ENCODE data around the gene ZSWIM6.
"Not testable (repeated sequence)": the region's sequence is repeated elsewhere in the genome, so short reads cannot be mapped to it uniquely, and the experiment has no call there.

Gene ZSWIM6

GRCh38 chr5:61366497-61367240, 34.6 kb downstream of the ZSWIM6 start:
- DNase-seq = no peak

DNA sequence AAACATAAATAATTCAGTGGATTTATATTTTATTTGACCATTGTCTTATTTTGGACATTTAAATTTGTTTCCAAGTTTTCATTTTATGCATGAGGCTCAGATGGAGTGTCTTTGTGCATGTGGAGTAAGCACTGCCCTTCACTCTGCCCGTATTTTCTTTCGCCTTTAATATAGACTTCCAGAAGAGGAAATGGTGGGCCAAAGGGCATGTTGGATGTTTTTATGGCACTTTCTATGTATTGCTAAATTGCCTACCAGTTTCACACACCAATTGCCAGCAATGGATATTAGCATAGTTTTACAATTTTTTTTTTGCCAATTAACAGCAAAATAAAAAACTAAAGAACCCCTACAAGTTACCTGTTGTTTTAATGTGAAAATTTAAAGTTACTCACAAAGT, 38.4 kb downstream of the ZSWIM6 start:
- DNase-seq = no peak

DNA sequence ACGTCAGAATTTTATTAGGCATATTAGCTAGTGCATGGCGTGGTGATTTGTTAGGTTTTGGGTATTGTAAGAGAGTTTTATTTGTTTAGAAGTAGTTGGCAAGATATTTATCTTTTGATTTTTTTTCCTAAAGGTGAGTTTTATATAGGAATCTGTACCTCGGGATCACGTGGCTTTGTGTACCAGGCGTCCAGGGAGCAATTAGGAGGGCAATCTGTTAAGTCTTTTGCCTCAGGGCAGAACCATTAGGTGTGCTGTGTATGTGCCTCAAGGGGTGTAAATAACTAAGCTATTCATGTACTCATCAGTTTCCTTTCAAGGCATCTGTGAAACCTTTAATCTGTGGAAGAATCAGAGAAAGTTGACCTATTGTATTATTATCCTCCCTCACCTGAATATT, 39.4 kb downstream of the ZSWIM6 start:
- DNase-seq = no peak

- DNase-seq = no peak
Observed at GRCh38 chr5:61379677-61380076, 47.6 kb downstream of the ZSWIM6 start.

DNA sequence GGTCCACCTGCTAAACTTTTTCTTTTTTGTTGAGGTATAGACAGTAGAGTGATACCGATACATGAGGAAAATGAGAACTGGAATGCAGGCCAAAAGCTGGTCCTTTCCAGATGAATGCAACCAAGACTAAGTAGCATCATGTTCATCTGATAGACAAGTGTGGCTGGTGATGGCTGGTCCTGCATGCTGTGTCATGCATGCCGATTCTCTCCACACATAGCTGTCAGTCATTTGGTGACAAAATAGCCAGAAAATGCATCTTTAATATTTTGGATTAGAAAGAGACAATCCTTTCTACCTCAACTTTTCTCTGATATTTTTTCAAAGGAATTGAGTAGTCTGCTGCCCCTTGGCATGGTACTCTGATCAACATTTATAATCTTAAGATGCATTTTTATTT, 49.9 kb downstream of the ZSWIM6 start:
- no peak for DNase-seq

DNA sequence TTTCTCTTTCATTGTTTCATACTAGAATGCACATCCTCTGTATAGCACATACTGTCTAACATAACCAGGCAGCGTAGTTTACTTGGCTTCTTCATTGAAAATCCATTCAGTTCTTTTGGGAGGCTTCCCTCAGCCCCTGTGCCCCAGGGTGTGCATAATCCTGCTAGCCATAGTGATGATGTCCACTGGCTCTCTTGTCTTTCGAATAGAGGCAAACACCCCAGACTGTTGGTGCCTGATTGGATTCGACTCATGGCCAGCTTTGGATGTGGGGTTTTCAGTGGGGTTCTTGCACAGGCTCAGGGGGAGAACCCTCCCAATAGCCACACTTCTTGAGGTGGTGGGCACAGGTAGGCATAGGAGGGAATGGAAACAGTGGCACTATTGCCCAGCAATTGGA, 53.6 kb downstream of the ZSWIM6 start:
- no peak for DNase-seq

DNA sequence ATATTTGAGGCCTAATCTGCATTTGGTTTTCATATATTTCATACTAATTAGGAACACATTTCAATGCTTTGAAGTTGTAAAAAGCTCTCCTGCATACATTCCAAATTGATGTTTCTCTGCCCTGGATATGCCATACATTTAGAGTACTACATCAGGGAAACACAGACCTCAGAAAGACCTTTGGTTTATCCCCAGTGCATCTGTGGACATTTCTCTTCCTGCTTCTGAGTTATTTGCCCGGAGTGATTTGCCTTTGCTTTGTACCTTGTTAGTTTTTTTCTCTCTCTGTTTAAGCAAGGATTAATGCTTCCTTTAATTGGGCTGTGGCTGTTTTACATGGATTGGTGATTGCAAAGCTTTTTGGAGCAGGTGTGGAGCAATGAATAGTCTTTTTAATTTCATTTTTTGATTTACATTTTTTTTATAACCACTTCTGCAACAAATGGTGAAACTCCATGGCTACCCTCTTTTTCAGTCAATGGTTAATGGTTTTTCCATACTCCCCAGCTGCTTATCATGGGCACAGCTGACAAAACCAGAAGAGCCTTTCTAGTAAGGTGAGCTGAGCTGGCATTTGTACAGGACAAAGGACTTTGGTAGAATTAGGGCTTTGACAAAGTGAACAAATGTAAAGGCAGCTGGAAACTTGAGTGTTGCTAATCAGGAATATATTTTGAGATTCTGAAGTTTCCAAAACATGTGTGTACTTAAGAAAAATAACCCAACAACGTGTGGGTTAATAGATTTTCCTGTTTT, 54.2 kb downstream of the ZSWIM6 start:
- no peak for DNase-seq

- DNase-seq = no peak
Observed at GRCh38 chr5:61389609-61390008, 57.6 kb downstream of the ZSWIM6 start.

DNA sequence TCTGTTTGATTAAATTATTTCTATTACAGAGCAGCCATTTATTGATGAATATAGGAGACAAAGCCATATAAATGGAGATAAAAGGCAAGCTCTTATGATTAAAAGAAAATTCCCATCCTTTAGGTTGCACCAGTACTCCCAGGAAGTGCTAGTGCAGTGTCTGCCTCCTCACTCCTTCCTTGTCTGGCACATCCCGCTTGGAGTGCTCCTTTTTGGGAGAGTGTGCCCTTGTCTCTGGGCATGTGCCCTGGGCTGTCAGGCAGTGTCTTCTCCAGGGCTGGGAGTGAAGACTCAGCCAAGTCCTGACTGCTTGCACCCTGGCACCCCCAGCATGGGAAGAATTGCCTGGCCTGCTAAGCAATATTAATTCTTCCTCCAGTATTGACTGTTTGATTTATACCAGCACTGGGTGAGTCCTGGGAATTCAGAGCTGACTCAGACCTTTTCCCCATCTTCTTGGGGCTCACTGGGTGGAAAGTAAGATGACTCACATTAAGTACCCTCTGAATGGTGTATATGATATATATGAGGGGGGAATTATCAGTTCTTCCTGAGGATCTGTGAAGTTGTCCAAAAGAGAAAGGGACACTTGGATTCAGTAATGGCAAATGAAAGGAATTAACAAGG, 62.1 kb downstream of the ZSWIM6 start:
- DNase-seq = no peak

DNA sequence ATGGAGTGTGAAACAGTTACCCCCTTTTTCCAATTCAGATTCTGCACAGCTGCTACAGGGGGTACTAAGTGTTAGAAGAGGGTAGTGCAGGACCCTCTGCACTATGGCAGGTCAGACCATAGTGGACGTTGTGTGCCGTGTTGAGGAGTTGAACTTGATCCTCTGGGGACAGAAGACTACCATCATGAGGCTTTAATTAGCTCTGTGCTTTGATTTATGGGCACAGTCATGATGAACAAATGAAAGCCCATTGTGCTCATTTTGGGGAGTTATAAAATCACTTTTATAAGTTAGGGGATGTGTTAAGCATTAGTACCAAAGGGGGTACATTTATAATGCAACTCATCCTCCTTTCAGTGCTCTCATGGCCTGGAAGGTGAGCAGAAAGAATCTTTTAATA, 62.7 kb downstream of the ZSWIM6 start:
- no peak for DNase-seq

GRCh38 chr5:61397238-61397637, 65.2 kb downstream of the ZSWIM6 start:
- DNase-seq = no peak

GRCh38 chr5:61397937-61398336, 65.9 kb downstream of the ZSWIM6 start:
- no peak for DNase-seq

DNA sequence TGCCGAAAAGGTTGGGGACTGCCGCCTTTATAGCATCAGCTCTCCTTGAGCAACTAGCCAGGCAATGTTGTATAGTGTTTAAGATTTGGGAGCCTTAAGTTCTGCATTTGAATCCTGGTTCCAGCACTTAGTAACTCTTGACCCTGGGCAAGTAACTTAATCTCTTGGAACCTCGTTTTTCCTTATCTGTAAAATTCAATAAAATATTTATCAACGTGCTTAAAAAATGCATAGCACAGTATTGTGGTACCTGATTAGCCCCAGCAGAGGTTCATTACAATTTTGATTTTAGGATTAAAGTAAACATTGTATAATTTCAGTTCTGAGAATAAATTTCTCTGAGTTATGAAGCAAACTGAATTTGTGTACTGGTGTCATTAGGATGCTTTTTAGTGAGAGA, 66.4 kb downstream of the ZSWIM6 start:
- DNase-seq = no peak

- DNase-seq = no peak
Observed at GRCh38 chr5:61399679-61400078, 67.6 kb downstream of the ZSWIM6 start.

DNA sequence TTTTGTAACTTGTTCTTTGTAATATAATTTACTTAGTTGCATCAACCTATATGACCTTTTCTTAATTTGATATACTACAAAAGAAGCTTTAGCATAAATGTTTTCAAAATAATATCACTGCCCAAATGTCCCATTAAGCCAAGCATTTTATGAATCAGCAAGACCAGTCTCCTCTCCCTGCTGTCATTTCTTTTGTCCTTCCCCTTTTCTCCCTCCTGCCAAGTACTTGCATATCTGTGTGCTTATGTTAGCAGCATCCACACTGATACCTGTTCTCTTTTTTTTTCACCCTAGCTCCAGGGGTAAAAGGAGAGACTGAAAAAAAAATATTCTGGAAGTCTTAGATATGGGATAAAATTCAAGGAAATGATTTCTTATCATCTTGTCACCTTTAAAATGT, 69.7 kb downstream of the ZSWIM6 start:
- DNase-seq = no peak

DNA sequence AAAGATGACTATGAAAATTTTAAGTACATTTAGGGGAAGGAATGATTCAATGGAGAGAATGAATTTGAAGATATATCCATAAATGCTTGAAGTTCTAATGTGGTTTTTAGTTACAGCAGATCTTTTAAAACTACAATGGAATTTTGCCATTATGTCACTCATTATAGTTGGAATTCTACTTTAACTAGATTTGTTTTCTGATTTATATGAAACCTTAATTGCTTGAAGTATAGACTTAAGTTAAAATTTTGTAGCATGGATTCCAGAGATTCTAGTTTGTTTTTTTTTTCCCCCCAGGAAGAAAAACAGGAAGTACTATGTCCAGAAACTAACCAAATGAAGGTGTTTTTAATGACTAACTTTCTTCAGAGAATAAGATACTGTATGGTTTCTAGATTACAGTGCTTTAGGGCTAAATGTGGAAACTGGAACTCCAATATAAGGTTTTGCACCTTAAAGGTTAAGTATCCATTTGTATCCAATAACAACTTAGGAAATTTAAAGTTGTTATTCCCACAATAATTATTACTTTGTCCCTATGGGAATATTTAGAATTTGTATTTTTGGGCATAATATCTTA, 70.3 kb downstream of the ZSWIM6 start:
- no peak for DNase-seq

DNA sequence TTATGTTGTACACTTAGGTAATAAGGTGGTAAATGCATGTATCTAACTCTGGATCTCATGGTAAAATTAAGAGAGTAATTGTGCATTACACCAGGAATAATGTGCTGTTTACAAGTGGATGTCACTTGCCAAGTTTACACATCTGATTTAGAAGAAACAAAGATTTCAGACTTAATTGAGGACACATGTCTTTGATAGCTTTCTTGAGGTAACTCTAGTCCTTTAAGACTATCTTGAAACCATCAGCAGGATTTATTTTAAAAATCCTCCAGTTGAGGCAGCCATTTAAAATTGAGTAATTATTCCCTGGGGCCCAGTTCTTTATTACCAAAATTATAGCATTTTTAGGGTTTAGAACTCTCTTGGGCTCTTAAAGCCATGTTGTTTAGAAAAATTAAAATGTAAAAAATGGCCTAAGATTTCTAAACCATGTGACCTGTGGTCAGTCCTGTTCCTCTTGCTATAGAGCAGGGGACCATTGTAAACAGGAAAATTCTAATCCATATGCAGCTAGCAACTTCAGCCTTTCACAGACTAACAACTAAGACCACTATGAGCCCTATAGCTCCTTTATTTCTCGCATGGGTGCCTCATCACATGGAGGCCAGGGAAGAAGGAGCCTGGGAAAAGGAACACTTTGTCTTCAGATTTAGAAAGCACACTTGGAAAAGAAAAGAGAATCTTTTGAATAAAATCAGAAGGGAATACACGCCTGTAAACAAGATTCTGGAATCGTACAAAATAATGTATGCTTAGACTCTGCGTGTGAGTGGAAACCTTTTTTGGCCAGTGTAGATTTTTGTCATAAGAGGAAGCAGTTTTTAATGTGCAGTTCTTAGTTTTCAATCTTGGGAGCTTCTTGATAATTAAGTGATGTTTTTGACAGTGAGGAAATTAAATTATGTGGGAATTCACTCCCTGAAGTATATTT, 71.2 kb downstream of the ZSWIM6 start:
- DNase-seq = no peak

- no peak for DNase-seq
Observed at GRCh38 chr5:61405511-61406295, 73.6 kb downstream of the ZSWIM6 start.

- not testable (repeated sequence) for DNase-seq
Observed at GRCh38 chr5:61406497-61406896, 74.4 kb downstream of the ZSWIM6 start.

- DNase-seq = no peak
Observed at GRCh38 chr5:61407706-61408270, 75.7 kb downstream of the ZSWIM6 start.

- DNase-seq = peak; percentile 92
Observed at GRCh38 chr5:61408476-61409168, 76.6 kb downstream of the ZSWIM6 start.

Data from retina (tissue), 1 donor.